Activated gamma-delta T cell treated with anti-CD3 and anti-CD28 coated beads, Interleukin-2, amount 50 U/mL, for 16 hours (primary cell): ENCODE data around the gene PERM1.
A peak's percentile ranks its signal among the peaks of the same experiment; 100 is the strongest.
"Not testable (repeated sequence)": the region's sequence is repeated elsewhere in the genome, so short reads cannot be mapped to it uniquely, and the experiment has no call there.

ENCODE experiments used
- DNase-seq: peaks from one replicate; pipeline ENCODE4 v3.0.0-alpha.2; 2020; ENCODE audit warnings: low read depth

PERM1 gene

GRCh38 chr1:978069-978834, 3.6 kb downstream of the PERM1 start:
- no peak for DNase-seq

GRCh38 chr1:976791-977190, 5.1 kb downstream of the PERM1 start:
- DNase-seq = not testable (repeated sequence)

- DNase-seq = peak; percentile 55
Observed at GRCh38 chr1:975896-976683, 5.8 kb downstream of the PERM1 start.

GRCh38 chr1:975365-975764, 6.5 kb downstream of the PERM1 start:
- DNase-seq = no peak

GRCh38 chr1:974687-975328, 7.1 kb downstream of the PERM1 start:
- no peak for DNase-seq

- DNase-seq = no peak
Observed at GRCh38 chr1:974293-974640, 7.6 kb downstream of the PERM1 start.

GRCh38 chr1:973459-974292, 8.2 kb downstream of the PERM1 start:
- no peak for DNase-seq

GRCh38 chr1:972726-973458, 9.0 kb downstream of the PERM1 start:
- no peak for DNase-seq

GRCh38 chr1:971751-972506, 10.0 kb downstream of the PERM1 start:
- no peak for DNase-seq

GRCh38 chr1:970973-971730, 10.7 kb downstream of the PERM1 start:
- no peak for DNase-seq

GRCh38 chr1:970242-970972, 11.5 kb downstream of the PERM1 start:
- no peak for DNase-seq

GRCh38 chr1:969260-969855, 12.5 kb downstream of the PERM1 start:
- DNase-seq = no peak

GRCh38 chr1:967466-968343, 14.2 kb downstream of the PERM1 start:
- no peak for DNase-seq

GRCh38 chr1:966704-967300, 15.1 kb downstream of the PERM1 start:
- peak; percentile 72 for DNase-seq

- no peak for DNase-seq
Observed at GRCh38 chr1:966135-966703, 15.7 kb downstream of the PERM1 start, which contains the start of gene PLEKHN1. PLEKHN1 (plus strand) TSS chr1:966482; CDS start chr1:966532, 50 bp downstream.

- no peak for DNase-seq
Observed at GRCh38 chr1:965526-966134, 16.3 kb downstream of the PERM1 start.
